HUES64 (cell line): ENCODE measurements around the gene PCYT2.

ENCODE experiments used
- H3K27ac ChIP-seq: 2 replicates; pipeline ENCODE4 v1.7.0; 2013; ENCODE audit warnings: low read depth, low read length, inconsistent platforms
- H3K27me3 ChIP-seq: 2 replicates; pipeline ENCODE4 v1.6.1; 2013; ENCODE audit warnings: mild to moderate bottlenecking, low read length; ENCODE audit not compliant: insufficient read depth
- H3K36me3 ChIP-seq: 2 replicates; pipeline ENCODE4 v1.6.1; 2013; ENCODE audit warnings: mild to moderate bottlenecking, low read length; ENCODE audit not compliant: insufficient read depth
- H3K4me1 ChIP-seq: 2 replicates; pipeline ENCODE4 v1.6.1; 2013; ENCODE audit warnings: mild to moderate bottlenecking, low read length, moderate library complexity; ENCODE audit not compliant: insufficient read depth
- H3K4me3 ChIP-seq: 2 replicates; pipeline ENCODE4 v1.5.1; 2013; ENCODE audit warnings: mild to moderate bottlenecking, low read length, moderate library complexity
- H3K9ac ChIP-seq: 2 replicates; pipeline ENCODE4 v1.6.1; 2013; ENCODE audit warnings: mild to moderate bottlenecking, low read depth, low read length
- H3K9me3 ChIP-seq: 2 replicates; pipeline ENCODE4 v1.6.1; 2013; ENCODE audit warnings: low read depth, low read length; ENCODE audit not compliant: insufficient read depth
- WGBS: fragments of 150-250, 120-280 bp; methylation state at CpG from one replicate; pipeline ENCODE4 v1.1.7; 2013; ENCODE audit warnings: missing lambda C conversion rate; 5-methylcytosine and 5-hydroxymethylcytosine counted together

Gene PCYT2

GRCh38 chr17:81908793-81909192, 2.4 kb downstream of the PCYT2 start:
- no peaks in the 10 kb centered on the region for H3K4me1 ChIP-seq
- H3K36me3 ChIP-seq, result peaks cover 19% of the 10 kb centered on the region
- peaks cover 10% of the 10 kb centered on the region for H3K27me3 ChIP-seq
- 95% methylated on average over 11 of the region's 11 CpGs for WGBS
- H3K9me3 ChIP-seq, result no peaks in the 10 kb centered on the region
- no peak overlapping the region for H3K27ac ChIP-seq
- H3K4me3 ChIP-seq, result no peak overlapping the region
- H3K9ac ChIP-seq, result no peak overlapping the region

- no peak overlapping the region for H3K27ac ChIP-seq
- H3K36me3 ChIP-seq, result 0 out of 2 replicates have a peak, but pooled peaks cover 7% of the 10 kb centered on the region
- H3K4me3 ChIP-seq, result no peak overlapping the region
- H3K4me1 ChIP-seq, result no peaks in the 10 kb centered on the region
- 94% methylated on average over 26 of the region's 26 CpGs for WGBS
- H3K9ac ChIP-seq, result no peak overlapping the region
- peaks cover 16% of the 10 kb centered on the region for H3K27me3 ChIP-seq
- no peaks in the 10 kb centered on the region for H3K9me3 ChIP-seq
These were observed 3.7 kb downstream of the PCYT2 start for GRCh38 chr17:81907219-81908145.

DNA sequence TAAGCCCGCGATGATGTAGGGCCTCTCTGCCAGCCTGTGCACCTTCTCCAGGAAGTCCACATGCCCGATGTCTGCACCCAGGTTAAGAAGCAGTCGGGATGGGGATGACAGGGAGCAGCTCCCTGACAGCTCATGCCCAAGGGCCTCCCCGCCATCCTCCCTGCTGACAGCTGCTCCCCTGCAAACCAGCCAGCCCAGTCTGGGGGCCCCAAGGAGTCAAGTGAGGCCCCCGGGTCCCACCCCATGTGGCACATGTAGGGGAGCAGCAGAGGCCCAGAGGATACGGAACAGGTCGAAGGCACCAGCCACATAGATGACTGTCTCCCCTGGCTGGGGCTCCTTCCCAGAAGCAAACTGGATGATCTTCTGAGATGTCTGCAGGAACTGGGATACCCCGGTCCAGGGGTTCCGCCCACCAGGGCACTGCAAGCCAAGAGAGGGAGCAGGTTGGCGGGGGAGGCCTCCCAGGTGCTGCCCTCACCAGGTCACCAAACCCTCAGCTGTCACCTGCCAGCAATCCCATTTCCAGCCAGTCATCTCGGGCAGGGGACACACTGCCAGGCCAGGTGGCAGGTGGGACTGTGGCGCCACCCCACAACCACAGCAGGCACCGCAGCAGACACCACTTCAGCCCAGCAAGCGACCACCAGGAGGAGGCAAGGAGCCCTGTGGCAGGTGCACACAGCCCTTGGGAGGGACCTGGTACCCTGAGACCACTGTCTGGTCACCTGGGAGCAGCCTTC, 4.6 kb downstream of the PCYT2 start:
- H3K27me3 ChIP-seq, result peaks cover 25% of the 10 kb centered on the region
- H3K36me3 ChIP-seq, result 0 out of 2 replicates have a peak, but pooled peaks cover 7% of the 10 kb centered on the region
- no peaks in the 10 kb centered on the region for H3K4me1 ChIP-seq
- no peak overlapping the region for H3K9ac ChIP-seq
- 91% methylated on average over 15 of the region's 15 CpGs for WGBS
- H3K9me3 ChIP-seq, result no peaks in the 10 kb centered on the region
- no peak overlapping the region for H3K27ac ChIP-seq
- H3K4me3 ChIP-seq, result no peak overlapping the region

- Histone ChIP-seq H3K36me3 (0 out of 2 replicates have a peak, but pooled peaks cover 7% of the 10 kb centered on the region), H3K9ac (no peak overlapping the region), H3K27me3 (peaks cover 31% of the 10 kb centered on the region), H3K4me1 (no peaks in the 10 kb centered on the region), H3K4me3 (no peak overlapping the region), H3K9me3 (no peaks in the 10 kb centered on the region), H3K27ac (no peak overlapping the region)
- 97% methylated on average over 10 of the region's 10 CpGs for WGBS
These were observed 5.2 kb downstream of the PCYT2 start for GRCh38 chr17:81905993-81906392.

DNA sequence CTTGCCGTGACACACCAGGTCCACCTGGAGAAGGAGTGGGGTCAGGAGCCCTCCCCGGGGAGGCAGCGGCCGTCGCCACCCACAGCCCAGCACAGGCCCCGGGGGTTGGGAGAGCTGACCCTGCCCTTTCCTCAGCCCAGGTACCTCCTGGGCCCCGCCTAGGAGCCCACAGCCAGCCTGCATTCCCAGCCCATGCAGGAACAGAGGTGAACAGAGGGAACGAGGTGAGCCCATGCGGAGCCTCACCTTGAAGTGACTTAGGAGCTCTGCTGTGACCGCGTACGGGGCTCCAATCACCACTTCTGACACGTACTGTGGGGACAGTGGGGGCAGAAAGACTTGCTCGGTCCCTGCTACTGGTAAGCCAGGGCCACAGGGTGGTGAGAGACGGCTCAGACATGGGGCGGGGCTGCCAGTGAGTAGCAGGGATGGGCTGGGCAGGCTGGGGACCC, 5.7 kb downstream of the PCYT2 start:
- no peaks in the 10 kb centered on the region for H3K4me1 ChIP-seq
- 93% methylated on average over 16 of the region's 16 CpGs for WGBS
- no peaks in the 10 kb centered on the region for H3K9me3 ChIP-seq
- no peak overlapping the region for H3K27ac ChIP-seq
- H3K4me3 ChIP-seq, result no peak overlapping the region
- 0 out of 2 replicates have a peak, but pooled peaks cover 7% of the 10 kb centered on the region for H3K36me3 ChIP-seq
- no peak overlapping the region for H3K9ac ChIP-seq
- H3K27me3 ChIP-seq, result peaks cover 32% of the 10 kb centered on the region

DNA sequence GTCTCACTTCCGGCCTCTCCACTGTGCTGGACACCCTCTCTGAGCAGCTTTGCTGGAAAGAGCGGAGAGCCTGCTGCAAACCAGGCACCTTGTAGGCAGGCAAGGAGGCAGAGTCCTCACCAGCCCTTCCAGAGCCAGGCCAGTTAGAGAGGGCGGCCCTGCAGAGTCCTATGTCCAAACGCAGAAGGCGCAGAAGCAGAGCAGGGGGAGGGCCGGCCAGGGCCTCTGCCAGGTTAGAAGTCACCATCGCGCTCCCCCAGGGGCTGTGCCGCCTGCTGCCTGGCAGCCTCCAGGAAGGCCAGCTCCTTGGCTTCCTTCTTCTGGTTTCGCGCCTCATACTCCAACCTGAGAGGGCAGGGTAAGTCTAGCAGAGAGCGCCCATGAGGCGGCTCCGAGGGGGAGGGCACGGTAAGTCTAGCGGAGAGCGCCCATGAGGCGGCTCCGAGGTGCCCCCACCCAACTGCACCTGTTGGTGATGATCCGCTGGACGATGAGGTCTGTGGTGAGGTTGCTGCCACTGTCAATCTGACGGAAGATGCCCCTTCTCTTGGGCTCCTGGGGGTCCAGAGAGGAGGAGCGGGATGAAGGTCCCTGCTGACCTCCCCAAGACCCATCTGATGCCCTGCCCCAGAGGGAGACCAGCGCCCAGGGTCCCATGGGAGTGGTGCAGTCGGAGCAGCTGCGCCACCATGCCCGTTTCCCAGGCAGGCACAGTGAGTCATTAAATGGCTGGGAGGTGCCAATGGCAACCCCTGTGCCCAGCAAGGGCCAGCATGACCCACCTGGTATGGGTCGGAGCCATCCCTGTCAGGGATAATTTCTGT, 6.4 kb downstream of the PCYT2 start:
- Histone ChIP-seq H3K4me3 (no peak overlapping the region), H3K36me3 (peaks cover 10% of the 10 kb centered on the region; the same call in 1 of the 2 replicates), H3K27me3 (peaks cover 25% of the 10 kb centered on the region), H3K9me3 (no peaks in the 10 kb centered on the region), H3K4me1 (no peaks in the 10 kb centered on the region), H3K27ac (no peak overlapping the region), H3K9ac (no peak overlapping the region)
- 93% methylated on average over 28 of the region's 28 CpGs for WGBS

GRCh38 chr17:81903896-81904599, 7.2 kb downstream of the PCYT2 start:
- WGBS, result 96% methylated on average over 24 of the region's 24 CpGs
- no peak overlapping the region for H3K27ac ChIP-seq
- no peaks in the 10 kb centered on the region for H3K9me3 ChIP-seq
- peaks cover 25% of the 10 kb centered on the region for H3K27me3 ChIP-seq
- no peak overlapping the region for H3K9ac ChIP-seq
- no peaks in the 10 kb centered on the region for H3K4me1 ChIP-seq
- no peak overlapping the region for H3K4me3 ChIP-seq
- peaks cover 11% of the 10 kb centered on the region; the same call in 1 of the 2 replicates for H3K36me3 ChIP-seq

- Histone ChIP-seq H3K4me3 (no peak overlapping the region), H3K4me1 (no peaks in the 10 kb centered on the region; the same call in 1 of the 2 replicates), H3K27ac (no peak overlapping the region), H3K9me3 (no peaks in the 10 kb centered on the region), H3K36me3 (peaks cover 14% of the 10 kb centered on the region), H3K9ac (no peak overlapping the region), H3K27me3 (peaks cover 25% of the 10 kb centered on the region)
- WGBS, result 94% methylated on average over 10 of the region's 10 CpGs
These were observed 7.8 kb downstream of the PCYT2 start for GRCh38 chr17:81903415-81903831.

DNA sequence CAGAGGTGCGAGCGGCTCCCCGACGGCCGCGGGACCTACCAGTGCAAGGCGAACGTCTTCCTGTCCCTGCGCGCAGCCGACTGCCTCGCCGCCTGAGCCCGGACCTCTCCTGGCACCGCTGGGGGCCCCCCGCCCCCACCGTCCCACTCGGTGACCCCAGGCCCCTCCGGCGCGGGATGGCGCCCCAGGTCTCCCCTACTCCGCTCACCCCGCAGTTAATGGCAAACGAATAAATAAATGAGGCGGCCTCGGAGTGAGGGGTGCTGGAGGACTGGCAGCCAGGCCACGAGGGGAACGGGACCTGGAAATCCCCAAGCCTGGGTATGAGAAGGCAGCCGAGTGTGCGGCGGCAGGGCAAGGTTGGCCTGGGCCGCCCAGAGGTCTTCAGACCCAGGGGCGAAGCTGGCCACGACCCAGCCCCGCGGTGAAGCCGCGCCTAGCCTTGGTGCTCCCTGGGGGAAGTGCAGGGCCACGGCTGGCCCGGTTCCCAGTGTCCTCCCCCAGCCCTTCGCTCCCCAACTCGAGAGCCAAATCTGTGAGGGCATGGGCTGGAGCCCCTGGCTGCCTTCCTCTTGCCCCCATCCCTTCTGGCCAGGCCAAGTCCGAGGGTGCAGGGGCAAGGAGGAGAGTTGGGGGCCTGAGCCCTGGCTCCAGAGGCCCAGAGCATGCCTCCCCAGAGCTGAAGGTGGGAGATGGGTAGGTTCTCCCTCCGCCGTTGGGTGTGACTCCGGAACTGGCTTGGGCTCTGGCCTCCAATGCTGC, 8.4 kb downstream of the PCYT2 start:
- peaks cover 25% of the 10 kb centered on the region for H3K27me3 ChIP-seq
- no peaks in the 10 kb centered on the region; the same call in 1 of the 2 replicates for H3K4me1 ChIP-seq
- H3K9me3 ChIP-seq, result no peaks in the 10 kb centered on the region
- peak overlapping the region; percentile 49 for H3K4me3 ChIP-seq
- H3K27ac ChIP-seq, result no peak overlapping the region
- peaks cover 20% of the 10 kb centered on the region for H3K36me3 ChIP-seq
- WGBS, result 60% methylated on average over 47 of the region's 47 CpGs
- peak overlapping the region; percentile 58; the same call in 1 of the 2 replicates for H3K9ac ChIP-seq
